Tibial artery (tissue), 4 donors: ENCODE results near the gene LMNA.
A peak's percentile ranks its signal among the peaks of the same experiment; 100 is the strongest.

ENCODE experiments used
- DNase-seq, 2 donors: peaks; one replicate each; pipeline ENCODE4 v3.0.0-alpha.2; 2019
- H3K27ac ChIP-seq, 2 donors: fragments of 200-600 bp; sonication (generic) in 1 of 2; 1 replicate in 1 of 2; 2 replicates in 1 of 2; pipeline ENCODE4 v1.5.1; 2018 to 2019; ENCODE audit warnings: mild to moderate bottlenecking in 1 of 2
- H3K27me3 ChIP-seq, 2 donors: fragments of 200-600 bp; sonication (generic) in 1 of 2; one replicate each; pipeline versions ENCODE4 v1.5.1 to v1.6.0; 2016 to 2019
- H3K36me3 ChIP-seq, 3 donors: fragments of 200-600 bp; sonication (generic) in 2 of 3; one replicate each; pipeline ENCODE4 v1.5.1; 2016 to 2019; ENCODE audit warnings: mild to moderate bottlenecking in 2 of 3
- H3K4me1 ChIP-seq, 4 donors: fragments of 200-600 bp; sonication (generic) in 2 of 4; 1 replicate in 3 of 4; 2 replicates in 1 of 4; pipeline ENCODE4 v1.5.1; 2016 to 2019
- H3K4me3 ChIP-seq, 2 donors: fragments of 200-600 bp; sonication (generic) in 1 of 2; 1 replicate in 1 of 2; 2 replicates in 1 of 2; pipeline ENCODE4 v1.5.1; 2018 to 2019; ENCODE audit warnings: mild to moderate bottlenecking in 2 of 2
- H3K9me3 ChIP-seq, 3 donors: fragments of 200-600 bp; sonication (generic) in 1 of 3; one replicate each; pipeline ENCODE4 v1.5.1; 2016 to 2019
- intact Hi-C: fragments of 100-400 bp; cut with DNase I; formaldehyde crosslinking; loops from one replicate; pipeline ENCODE4 v1.15.0; 2023; ENCODE audit warnings: low total_unique reads
- TF ChIP-seq, protein P1 (sequence below), 2 experiments: fragments of 200-600 bp in 1 of 2; fragments of 450-650 bp in 1 of 2; IDR thresholded peaks; one replicate each; pipeline ENCODE4 v1.5.1; 2017 to 2019; ENCODE audit warnings: antibody characterized with exemption in 2 of 2, mild to moderate bottlenecking in 1 of 2, moderate library complexity in 1 of 2

LMNA gene

DNA sequence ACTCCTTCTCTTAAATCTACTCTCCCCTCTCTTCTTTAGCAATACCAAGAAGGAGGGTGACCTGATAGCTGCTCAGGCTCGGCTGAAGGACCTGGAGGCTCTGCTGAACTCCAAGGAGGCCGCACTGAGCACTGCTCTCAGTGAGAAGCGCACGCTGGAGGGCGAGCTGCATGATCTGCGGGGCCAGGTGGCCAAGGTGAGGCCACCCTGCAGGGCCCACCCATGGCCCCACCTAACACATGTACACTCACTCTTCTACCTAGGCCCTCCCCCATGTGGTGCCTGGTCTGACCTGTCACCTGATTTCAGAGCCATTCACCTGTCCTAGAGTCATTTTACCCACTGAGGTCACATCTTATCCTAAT, 16.0 kb downstream of the LMNA start:
- H3K27ac ChIP-seq: peak overlapping the region; percentile 92 to 99
- H3K4me1 ChIP-seq: peaks cover 15 to 68% (median 54%) of the 10 kb centered on the region in 4 donors
- H3K36me3 ChIP-seq: peaks cover 51 to 52% (median 52%) of the 10 kb centered on the region in 3 donors
- intact Hi-C loops: loop anchor here (2.0 kb wide), 1 partner anchor 34 kb away; no protein-coding TSS in a partner anchor
- H3K27me3 ChIP-seq: no peaks in the 10 kb centered on the region
- no peaks in the 10 kb centered on the region for H3K9me3 ChIP-seq
- DNase-seq: no peak
- peak overlapping the region in 1 of 2 donors; percentile 25 for H3K4me3 ChIP-seq
- TF ChIP-seq, protein P1, sequence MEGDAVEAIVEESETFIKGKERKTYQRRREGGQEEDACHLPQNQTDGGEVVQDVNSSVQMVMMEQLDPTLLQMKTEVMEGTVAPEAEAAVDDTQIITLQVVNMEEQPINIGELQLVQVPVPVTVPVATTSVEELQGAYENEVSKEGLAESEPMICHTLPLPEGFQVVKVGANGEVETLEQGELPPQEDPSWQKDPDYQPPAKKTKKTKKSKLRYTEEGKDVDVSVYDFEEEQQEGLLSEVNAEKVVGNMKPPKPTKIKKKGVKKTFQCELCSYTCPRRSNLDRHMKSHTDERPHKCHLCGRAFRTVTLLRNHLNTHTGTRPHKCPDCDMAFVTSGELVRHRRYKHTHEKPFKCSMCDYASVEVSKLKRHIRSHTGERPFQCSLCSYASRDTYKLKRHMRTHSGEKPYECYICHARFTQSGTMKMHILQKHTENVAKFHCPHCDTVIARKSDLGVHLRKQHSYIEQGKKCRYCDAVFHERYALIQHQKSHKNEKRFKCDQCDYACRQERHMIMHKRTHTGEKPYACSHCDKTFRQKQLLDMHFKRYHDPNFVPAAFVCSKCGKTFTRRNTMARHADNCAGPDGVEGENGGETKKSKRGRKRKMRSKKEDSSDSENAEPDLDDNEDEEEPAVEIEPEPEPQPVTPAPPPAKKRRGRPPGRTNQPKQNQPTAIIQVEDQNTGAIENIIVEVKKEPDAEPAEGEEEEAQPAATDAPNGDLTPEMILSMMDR (IDR thresholded peaks at IDR 0.05): no peak

DNA sequence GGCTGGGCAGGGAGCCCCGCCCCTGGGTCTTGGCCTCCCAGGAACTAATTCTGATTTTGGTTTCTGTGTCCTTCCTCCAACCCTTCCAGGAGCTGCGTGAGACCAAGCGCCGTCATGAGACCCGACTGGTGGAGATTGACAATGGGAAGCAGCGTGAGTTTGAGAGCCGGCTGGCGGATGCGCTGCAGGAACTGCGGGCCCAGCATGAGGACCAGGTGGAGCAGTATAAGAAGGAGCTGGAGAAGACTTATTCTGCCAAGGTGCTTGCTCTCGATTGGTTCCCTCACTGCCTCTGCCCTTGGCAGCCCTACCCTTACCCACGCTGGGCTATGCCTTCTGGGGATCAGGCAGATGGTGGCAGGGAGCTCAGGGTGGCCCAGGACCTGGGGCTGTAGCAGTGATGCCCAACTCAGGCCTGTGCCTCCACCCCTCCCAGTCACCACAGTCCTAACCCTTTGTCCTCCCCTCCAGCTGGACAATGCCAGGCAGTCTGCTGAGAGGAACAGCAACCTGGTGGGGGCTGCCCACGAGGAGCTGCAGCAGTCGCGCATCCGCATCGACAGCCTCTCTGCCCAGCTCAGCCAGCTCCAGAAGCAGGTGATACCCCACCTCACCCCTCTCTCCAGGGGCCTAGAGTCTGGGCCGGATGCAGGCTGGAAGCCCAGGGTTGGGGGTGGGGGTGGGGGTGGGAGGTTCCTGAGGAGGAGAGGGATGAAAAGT, 20.4 kb downstream of the LMNA start:
- peaks cover 89 to 95% (median 94%) of the 10 kb centered on the region in 3 donors for H3K36me3 ChIP-seq
- no peak overlapping the region for H3K4me3 ChIP-seq
- intact Hi-C loops: no loop called here
- peaks cover 1 to 47% (median 29%) of the 10 kb centered on the region in 4 donors for H3K4me1 ChIP-seq
- H3K9me3 ChIP-seq: no peaks in the 10 kb centered on the region
- H3K27me3 ChIP-seq: no peaks in the 10 kb centered on the region
- TF ChIP-seq, protein P1 (IDR thresholded peaks at IDR 0.05): no peak
- peak overlapping the region; percentile 93 to 99 for H3K27ac ChIP-seq
- DNase-seq: no peak

DNA sequence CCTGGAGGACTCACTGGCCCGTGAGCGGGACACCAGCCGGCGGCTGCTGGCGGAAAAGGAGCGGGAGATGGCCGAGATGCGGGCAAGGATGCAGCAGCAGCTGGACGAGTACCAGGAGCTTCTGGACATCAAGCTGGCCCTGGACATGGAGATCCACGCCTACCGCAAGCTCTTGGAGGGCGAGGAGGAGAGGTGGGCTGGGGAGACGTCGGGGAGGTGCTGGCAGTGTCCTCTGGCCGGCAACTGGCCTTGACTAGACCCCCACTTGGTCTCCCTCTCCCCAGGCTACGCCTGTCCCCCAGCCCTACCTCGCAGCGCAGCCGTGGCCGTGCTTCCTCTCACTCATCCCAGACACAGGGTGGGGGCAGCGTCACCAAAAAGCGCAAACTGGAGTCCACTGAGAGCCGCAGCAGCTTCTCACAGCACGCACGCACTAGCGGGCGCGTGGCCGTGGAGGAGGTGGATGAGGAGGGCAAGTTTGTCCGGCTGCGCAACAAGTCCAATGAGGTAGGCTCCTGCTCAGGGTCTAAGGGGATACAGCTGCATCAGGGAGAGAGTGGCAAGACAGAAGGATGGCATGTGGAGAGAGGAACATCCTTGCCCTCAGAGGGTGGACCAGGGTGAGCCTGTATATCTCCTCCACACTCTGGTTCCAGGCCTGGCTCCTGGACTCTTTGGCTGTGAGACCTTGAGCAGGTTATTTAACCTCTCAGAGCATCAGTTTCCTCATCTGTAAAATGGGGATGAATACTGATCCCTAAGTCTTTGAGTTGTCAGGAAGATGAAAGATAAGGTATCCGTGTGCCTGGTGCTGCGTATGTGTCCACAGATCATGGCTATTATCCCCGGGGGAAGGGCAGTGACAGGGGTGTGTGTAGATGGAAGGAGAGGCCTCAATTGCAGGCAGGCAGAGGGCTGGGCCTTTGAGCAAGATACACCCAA, 21.7 kb downstream of the LMNA start:
- peaks cover 0 to 49% (median 31%) of the 10 kb centered on the region in 4 donors for H3K4me1 ChIP-seq
- H3K27me3 ChIP-seq: no peaks in the 10 kb centered on the region
- intact Hi-C loops: no loop called here
- H3K27ac ChIP-seq: peak overlapping the region; percentile 93 to 99
- no peaks in the 10 kb centered on the region for H3K9me3 ChIP-seq
- DNase-seq: no peak
- no peak overlapping the region for H3K4me3 ChIP-seq
- H3K36me3 ChIP-seq: peaks cover 80 to 94% (median 91%) of the 10 kb centered on the region in 3 donors
- TF ChIP-seq, protein P1 (IDR thresholded peaks at IDR 0.05): no peak

DNA sequence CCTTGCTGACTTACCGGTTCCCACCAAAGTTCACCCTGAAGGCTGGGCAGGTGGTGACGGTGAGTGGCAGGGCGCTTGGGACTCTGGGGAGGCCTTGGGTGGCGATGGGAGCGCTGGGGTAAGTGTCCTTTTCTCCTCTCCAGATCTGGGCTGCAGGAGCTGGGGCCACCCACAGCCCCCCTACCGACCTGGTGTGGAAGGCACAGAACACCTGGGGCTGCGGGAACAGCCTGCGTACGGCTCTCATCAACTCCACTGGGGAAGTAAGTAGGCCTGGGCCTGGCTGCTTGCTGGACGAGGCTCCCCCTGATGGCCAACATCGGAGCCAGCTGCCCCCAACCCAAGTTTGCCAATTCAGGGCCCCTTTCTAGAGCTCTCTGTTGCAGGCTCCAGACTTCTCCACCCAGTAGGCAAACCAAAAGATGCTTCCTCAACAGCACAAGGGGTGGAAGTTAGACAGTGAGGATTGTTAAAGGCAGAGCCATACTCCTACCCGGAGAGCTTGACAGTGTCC, 22.5 kb downstream of the LMNA start:
- intact Hi-C loops: no loop called here
- Histone ChIP-seq H3K4me1 (peaks cover 0 to 51% (median 39%) of the 10 kb centered on the region in 4 donors), H3K4me3 (no peak overlapping the region), H3K27ac (peak overlapping the region; percentile 93 to 99), H3K9me3 (no peaks in the 10 kb centered on the region), H3K36me3 (peaks cover 72 to 86% (median 82%) of the 10 kb centered on the region in 3 donors), H3K27me3 (no peaks in the 10 kb centered on the region)
- no peak for DNase-seq
- TF ChIP-seq, protein P1 (IDR thresholded peaks at IDR 0.05): no peak

DNA sequence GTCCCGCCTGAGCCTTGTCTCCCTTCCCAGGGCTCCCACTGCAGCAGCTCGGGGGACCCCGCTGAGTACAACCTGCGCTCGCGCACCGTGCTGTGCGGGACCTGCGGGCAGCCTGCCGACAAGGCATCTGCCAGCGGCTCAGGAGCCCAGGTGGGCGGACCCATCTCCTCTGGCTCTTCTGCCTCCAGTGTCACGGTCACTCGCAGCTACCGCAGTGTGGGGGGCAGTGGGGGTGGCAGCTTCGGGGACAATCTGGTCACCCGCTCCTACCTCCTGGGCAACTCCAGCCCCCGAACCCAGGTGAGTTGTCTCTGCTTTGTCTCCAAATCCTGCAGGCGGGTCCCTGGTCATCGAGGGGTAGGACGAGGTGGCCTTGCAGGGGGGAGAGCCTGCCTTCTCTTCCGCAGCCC, 24.0 kb downstream of the LMNA start:
- no peaks in the 10 kb centered on the region for H3K27me3 ChIP-seq
- no peak overlapping the region for H3K4me3 ChIP-seq
- peaks cover 58 to 72% (median 69%) of the 10 kb centered on the region in 3 donors for H3K36me3 ChIP-seq
- H3K4me1 ChIP-seq: peaks cover 0 to 57% (median 38%) of the 10 kb centered on the region in 4 donors
- peak overlapping the region; percentile 93 to 99 for H3K27ac ChIP-seq
- no peak for DNase-seq
- no peaks in the 10 kb centered on the region for H3K9me3 ChIP-seq
- intact Hi-C loops: no loop called here
- TF ChIP-seq, protein P1 (IDR thresholded peaks at IDR 0.05): no peak
